ENCODE data around the gene CBS.

Gene CBS

DNA sequence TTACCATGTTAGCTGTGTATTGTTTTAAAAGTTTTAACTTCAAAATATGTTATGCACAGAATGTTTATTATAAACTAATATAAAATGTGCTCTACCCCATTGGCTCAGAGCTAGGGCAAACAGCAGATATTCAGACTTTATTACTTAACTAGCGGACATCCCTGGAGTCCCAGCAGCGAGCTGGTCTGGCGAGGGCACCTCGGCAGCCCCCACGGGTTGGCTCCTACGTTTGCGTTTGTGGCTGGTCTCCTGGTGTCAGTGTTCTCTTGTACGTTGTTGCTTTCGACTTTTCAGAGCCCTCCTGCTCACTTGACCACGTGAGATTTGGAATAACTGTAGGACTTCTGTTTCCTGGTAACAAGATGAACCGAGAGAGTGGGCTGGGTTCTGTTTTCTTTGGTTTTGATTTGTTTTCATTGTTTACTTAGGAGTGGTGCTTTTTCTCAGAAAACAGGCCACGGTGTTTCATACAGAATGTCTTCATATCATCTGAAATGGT lies 44.5 kb downstream of the CBS start:
- Histone ChIP-seq H3K27ac (replicated peaks; ENCODE audit: low read length) (no peak overlapping the region), H3K4me3 (ENCODE audit: low read length in 2 of 2) (no peak overlapping the region), H3K4ac (ENCODE audit: low read length) (no peak overlapping the region), H4K8ac (ENCODE audit: low read depth, low read length) (no peak overlapping the region), H3K27me3 (ENCODE audit: control insufficient read depth in 3 of 3, insufficient read depth in 3 of 3, low read depth in 1 of 3, low read length in 3 of 3) (no peaks in the 10 kb centered on the region), H2AK5ac (ENCODE audit: low read depth, low read length) (no peak overlapping the region), H3K4me1 (ENCODE audit: control insufficient read depth in 2 of 2, insufficient read depth in 1 of 2, low read depth in 1 of 2, low read length in 2 of 2) (peaks cover 0 to 3% of the 10 kb centered on the region in 2 donors), H2BK5ac (ENCODE audit: low read length) (no peak overlapping the region), H3K9me3 (replicated peaks in 1 of 2; ENCODE audit: control insufficient read depth in 2 of 2, insufficient read depth in 1 of 2, low read depth in 1 of 2, low read length in 2 of 2) (no peaks in the 10 kb centered on the region), H2AFZ (ENCODE audit: low read length) (no peak overlapping the region), H2BK120ac (ENCODE audit: low read depth, low read length) (no peak overlapping the region), H3K79me1 (ENCODE audit: low read depth, low read length) (no peaks in the 10 kb centered on the region), H4K91ac (ENCODE audit: low read depth, low read length, poor library complexity) (no peak overlapping the region), H3K23ac (ENCODE audit: low read depth, low read length, poor library complexity) (no peak overlapping the region), H3K9ac (ENCODE audit: low read depth, low read length, poor library complexity) (no peak overlapping the region), H3K18ac (ENCODE audit: low read length) (no peak overlapping the region), H3K36me3 (replicated peaks in 1 of 2; ENCODE audit: control insufficient read depth in 2 of 2, insufficient read depth in 2 of 2, low read length in 2 of 2) (peaks cover 11 to 58% of the 10 kb centered on the region in 2 donors), H3K14ac (ENCODE audit: low read length) (no peak overlapping the region), H3K4me2 (ENCODE audit: insufficient read depth, low read length, poor library complexity, severe bottlenecking) (no peak overlapping the region), H2BK15ac (ENCODE audit: low read length) (no peak overlapping the region), H2BK12ac (ENCODE audit: low read length) (no peak overlapping the region)
- no peak for DNase-seq (ENCODE audit: low spot score)
- WGBS, 2 donors (ENCODE audit: extremely low coverage in 2 of 2, insufficient read length in 2 of 2, insufficient replicate concordance in 1 of 2): no CpG with 5 or more reads among the region's 12 CpGs

DNA sequence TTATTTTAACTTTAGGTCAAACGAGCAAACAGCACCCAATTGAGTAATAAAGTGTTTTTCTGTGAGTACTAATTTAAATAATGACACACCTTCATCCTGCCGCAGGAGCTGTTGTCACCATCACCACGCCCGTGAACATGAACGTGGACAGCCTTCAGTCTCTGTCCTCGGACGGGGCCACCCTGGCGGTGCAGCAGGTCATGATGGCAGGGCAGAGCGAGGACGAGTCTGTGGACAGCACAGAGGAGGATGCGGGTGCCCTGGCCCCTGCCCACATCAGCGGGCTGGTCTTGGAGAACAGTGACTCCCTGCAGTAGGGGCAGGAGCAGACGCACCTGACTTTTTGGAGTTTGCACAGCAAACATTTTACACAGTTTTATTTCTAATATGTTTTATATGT lies 45.9 kb downstream of the CBS start:
- H3K79me1 ChIP-seq (ENCODE audit: low read depth, low read length): no peaks in the 10 kb centered on the region

DNA sequence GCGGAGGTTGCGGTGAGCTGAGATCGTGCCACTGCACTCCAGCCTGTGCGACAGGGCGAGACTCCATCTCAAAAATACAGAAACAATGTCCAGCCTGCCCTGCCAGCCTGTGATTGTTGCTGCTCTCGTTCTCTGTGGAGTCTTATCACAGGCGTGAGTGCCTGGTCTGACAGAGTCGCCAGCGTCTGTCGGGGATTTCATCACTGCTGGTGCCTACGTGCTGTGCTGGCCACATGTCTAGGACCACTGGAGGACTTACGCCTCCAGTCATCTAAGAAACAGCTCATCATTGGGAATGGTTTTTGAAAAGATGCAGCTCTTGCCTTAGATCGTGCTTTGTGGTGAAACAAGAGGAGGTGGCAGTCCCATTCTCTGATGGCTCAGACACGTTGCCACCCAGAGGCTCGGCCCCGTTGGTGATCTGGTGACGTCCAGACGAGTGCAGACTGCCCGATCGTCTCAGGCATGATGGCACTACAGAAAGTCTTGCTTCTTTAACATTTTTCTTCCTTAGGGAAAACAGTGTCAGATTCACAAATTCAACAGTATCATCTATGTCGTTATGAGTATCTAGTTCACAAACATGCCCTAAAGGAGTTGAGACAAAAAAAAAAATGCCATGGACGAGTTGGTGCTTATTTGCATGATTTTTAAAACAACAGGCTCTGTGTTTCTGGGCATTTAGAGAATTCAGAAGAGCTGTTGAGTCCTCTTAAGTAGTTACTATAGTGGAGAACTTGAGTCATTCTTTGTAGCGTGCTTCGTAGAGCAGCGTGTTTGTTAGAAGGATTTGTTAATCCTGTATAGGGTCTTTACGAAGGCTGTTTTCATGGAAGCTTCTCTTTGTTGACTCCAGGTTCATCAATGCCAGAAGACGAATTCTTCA lies 47.5 kb downstream of the CBS start:
- no peak overlapping the region for H4K91ac ChIP-seq (ENCODE audit: low read depth, low read length, poor library complexity)
- peaks cover 8 to 9% of the 10 kb centered on the region in 2 donors for H3K4me1 ChIP-seq (ENCODE audit: control insufficient read depth in 2 of 2, insufficient read depth in 1 of 2, low read depth in 1 of 2, low read length in 2 of 2)
- H2BK120ac ChIP-seq (ENCODE audit: low read depth, low read length): no peak overlapping the region
- no peaks in the 10 kb centered on the region for H3K79me1 ChIP-seq (ENCODE audit: low read depth, low read length)
- no peak overlapping the region for H2BK15ac ChIP-seq (ENCODE audit: low read length)
- no peak overlapping the region for H3K4me2 ChIP-seq (ENCODE audit: insufficient read depth, low read length, poor library complexity, severe bottlenecking)
- H3K4ac ChIP-seq (ENCODE audit: low read length): no peak overlapping the region
- no peak overlapping the region for H3K23ac ChIP-seq (ENCODE audit: low read depth, low read length, poor library complexity)
- DNase-seq (ENCODE audit: low spot score): no peak
- no peak overlapping the region for H2BK5ac ChIP-seq (ENCODE audit: low read length)
- H4K8ac ChIP-seq (ENCODE audit: low read depth, low read length): no peak overlapping the region
- no peak overlapping the region for H2AK5ac ChIP-seq (ENCODE audit: low read depth, low read length)
- H2BK12ac ChIP-seq (ENCODE audit: low read length): no peak overlapping the region
- no peak overlapping the region for H2AFZ ChIP-seq (ENCODE audit: low read length)
- no peak overlapping the region for H3K27ac ChIP-seq (replicated peaks; ENCODE audit: low read length)
- no peak overlapping the region for H3K4me3 ChIP-seq (ENCODE audit: low read length in 2 of 2)
- H3K9ac ChIP-seq (ENCODE audit: low read depth, low read length, poor library complexity): no peak overlapping the region
- peaks cover 10 to 73% of the 10 kb centered on the region in 2 donors for H3K36me3 ChIP-seq (replicated peaks in 1 of 2; ENCODE audit: control insufficient read depth in 2 of 2, insufficient read depth in 2 of 2, low read length in 2 of 2)
- no CpG with 5 or more reads among the region's 27 CpGs for WGBS, 2 donors (ENCODE audit: extremely low coverage in 2 of 2, insufficient read length in 2 of 2, insufficient replicate concordance in 1 of 2)
- no peak overlapping the region for H3K18ac ChIP-seq (ENCODE audit: low read length)
- no peaks in the 10 kb centered on the region for H3K9me3 ChIP-seq (replicated peaks in 1 of 2; ENCODE audit: control insufficient read depth in 2 of 2, insufficient read depth in 1 of 2, low read depth in 1 of 2, low read length in 2 of 2)
- no peak overlapping the region for H3K14ac ChIP-seq (ENCODE audit: low read length)
- no peaks in the 10 kb centered on the region for H3K27me3 ChIP-seq (ENCODE audit: control insufficient read depth in 3 of 3, insufficient read depth in 3 of 3, low read depth in 1 of 3, low read length in 3 of 3)

More for the DNA sequence above, 45.9 kb downstream of the CBS start:
- Histone ChIP-seq H3K9ac (ENCODE audit: low read depth, low read length, poor library complexity) (no peak overlapping the region), H2AK5ac (ENCODE audit: low read depth, low read length) (no peak overlapping the region), H3K14ac (ENCODE audit: low read length) (no peak overlapping the region), H3K18ac (ENCODE audit: low read length) (no peak overlapping the region), H3K23ac (ENCODE audit: low read depth, low read length, poor library complexity) (no peak overlapping the region), H3K27ac (replicated peaks; ENCODE audit: low read length) (no peak overlapping the region), H2BK15ac (ENCODE audit: low read length) (no peak overlapping the region), H3K36me3 (replicated peaks in 1 of 2; ENCODE audit: control insufficient read depth in 2 of 2, insufficient read depth in 2 of 2, low read length in 2 of 2) (peaks cover 11 to 61% of the 10 kb centered on the region in 2 donors), H4K8ac (ENCODE audit: low read depth, low read length) (no peak overlapping the region), H2BK120ac (ENCODE audit: low read depth, low read length) (no peak overlapping the region), H3K27me3 (ENCODE audit: control insufficient read depth in 3 of 3, insufficient read depth in 3 of 3, low read depth in 1 of 3, low read length in 3 of 3) (no peaks in the 10 kb centered on the region), H3K4me1 (ENCODE audit: control insufficient read depth in 2 of 2, insufficient read depth in 1 of 2, low read depth in 1 of 2, low read length in 2 of 2) (peaks cover 8 to 9% of the 10 kb centered on the region in 2 donors), H4K91ac (ENCODE audit: low read depth, low read length, poor library complexity) (no peak overlapping the region), H2BK12ac (ENCODE audit: low read length) (no peak overlapping the region), H3K4me3 (ENCODE audit: low read length in 2 of 2) (peak overlapping the region in 1 of 2 donors; percentile 13), H3K4ac (ENCODE audit: low read length) (no peak overlapping the region), H2BK5ac (ENCODE audit: low read length) (no peak overlapping the region), H3K4me2 (ENCODE audit: insufficient read depth, low read length, poor library complexity, severe bottlenecking) (no peak overlapping the region), H3K9me3 (replicated peaks in 1 of 2; ENCODE audit: control insufficient read depth in 2 of 2, insufficient read depth in 1 of 2, low read depth in 1 of 2, low read length in 2 of 2) (no peaks in the 10 kb centered on the region), H2AFZ (ENCODE audit: low read length) (no peak overlapping the region)
- no peak for DNase-seq (ENCODE audit: low spot score)
- no CpG with 5 or more reads among the region's 13 CpGs for WGBS, 2 donors (ENCODE audit: extremely low coverage in 2 of 2, insufficient read length in 2 of 2, insufficient replicate concordance in 1 of 2)

DNA sequence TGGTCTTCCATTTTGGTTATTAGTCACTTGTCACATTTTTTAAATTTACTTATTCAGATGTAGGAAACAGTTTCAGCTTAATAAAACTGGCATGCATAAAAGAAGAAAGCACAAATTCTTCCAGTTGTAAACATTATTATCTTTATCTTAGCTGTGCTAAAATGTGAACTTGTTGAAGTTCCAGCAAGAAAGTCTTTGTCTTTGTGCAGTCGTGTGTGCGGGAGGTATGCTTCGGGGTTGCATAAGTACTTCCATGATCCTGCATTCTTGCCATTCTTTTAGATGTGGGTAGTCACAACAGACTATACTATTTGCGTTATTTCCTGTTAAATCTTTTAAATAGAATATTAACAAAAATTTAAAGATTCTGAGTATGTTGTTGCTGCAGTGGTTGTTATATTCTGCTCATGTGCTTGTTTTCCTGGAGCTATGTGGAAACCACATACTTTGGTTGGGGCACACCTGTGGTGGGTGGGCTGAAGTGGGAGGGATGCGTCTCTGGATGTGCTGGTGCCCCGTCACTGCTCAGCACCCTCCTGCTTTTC lies 49.9 kb downstream of the CBS start:
- Histone ChIP-seq H2BK5ac (ENCODE audit: low read length) (no peak overlapping the region), H3K4ac (ENCODE audit: low read length) (no peak overlapping the region), H3K4me1 (ENCODE audit: control insufficient read depth in 2 of 2, insufficient read depth in 1 of 2, low read depth in 1 of 2, low read length in 2 of 2) (peaks cover 8 to 9% of the 10 kb centered on the region in 2 donors), H2AK5ac (ENCODE audit: low read depth, low read length) (no peak overlapping the region), H2BK120ac (ENCODE audit: low read depth, low read length) (no peak overlapping the region), H3K14ac (ENCODE audit: low read length) (no peak overlapping the region), H3K4me2 (ENCODE audit: insufficient read depth, low read length, poor library complexity, severe bottlenecking) (no peak overlapping the region), H3K27me3 (ENCODE audit: control insufficient read depth in 3 of 3, insufficient read depth in 3 of 3, low read depth in 1 of 3, low read length in 3 of 3) (no peaks in the 10 kb centered on the region), H3K79me1 (ENCODE audit: low read depth, low read length) (no peaks in the 10 kb centered on the region), H3K9me3 (replicated peaks in 1 of 2; ENCODE audit: control insufficient read depth in 2 of 2, insufficient read depth in 1 of 2, low read depth in 1 of 2, low read length in 2 of 2) (no peaks in the 10 kb centered on the region), H3K4me3 (ENCODE audit: low read length in 2 of 2) (no peak overlapping the region), H4K8ac (ENCODE audit: low read depth, low read length) (no peak overlapping the region), H3K36me3 (replicated peaks in 1 of 2; ENCODE audit: control insufficient read depth in 2 of 2, insufficient read depth in 2 of 2, low read length in 2 of 2) (peaks cover 8 to 75% of the 10 kb centered on the region in 2 donors), H3K9ac (ENCODE audit: low read depth, low read length, poor library complexity) (no peak overlapping the region), H4K91ac (ENCODE audit: low read depth, low read length, poor library complexity) (no peak overlapping the region), H2AFZ (ENCODE audit: low read length) (no peak overlapping the region), H2BK12ac (ENCODE audit: low read length) (no peak overlapping the region), H3K23ac (ENCODE audit: low read depth, low read length, poor library complexity) (no peak overlapping the region), H2BK15ac (ENCODE audit: low read length) (no peak overlapping the region), H3K18ac (ENCODE audit: low read length) (no peak overlapping the region), H3K27ac (replicated peaks; ENCODE audit: low read length) (no peak overlapping the region)
- peak; percentile 31 for DNase-seq (ENCODE audit: low spot score)
- WGBS, 2 donors (ENCODE audit: extremely low coverage in 2 of 2, insufficient read length in 2 of 2, insufficient replicate concordance in 1 of 2): no CpG with 5 or more reads among the region's 6 CpGs

All from neuronal stem cell (in vitro differentiated cells).